DMS153 (cell line): ENCODE measurements around the gene LAMB1.
"Not testable (repeated sequence)": the region's sequence is repeated elsewhere in the genome, so short reads cannot be mapped to it uniquely, and the experiment has no call there.

Experiments
- DNase-seq: peaks from one replicate; lab custom pipeline; 2025; lab: John Stamatoyannopoulos, UW

The LAMB1 gene

DNA sequence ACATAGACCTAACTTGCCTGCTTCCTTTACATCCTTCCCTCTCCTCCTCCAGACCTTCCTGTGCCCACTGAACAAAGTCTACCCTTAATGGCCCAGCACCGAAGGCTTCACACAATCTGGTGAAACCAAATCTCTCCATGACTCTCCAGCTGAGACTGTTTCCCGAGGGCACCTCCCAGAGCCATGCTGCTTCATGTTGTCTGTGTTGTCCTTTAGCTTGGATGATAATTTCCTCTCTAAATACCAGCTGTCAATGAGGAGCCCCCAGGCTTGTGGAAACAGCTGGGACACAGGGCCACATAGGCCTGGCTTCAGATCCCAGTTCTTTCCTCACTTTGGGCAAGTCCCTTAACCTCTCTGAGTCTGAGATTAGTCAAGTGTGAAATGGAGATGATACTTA is 57.6 kb downstream of the LAMB1 start:
- no peak for DNase-seq

DNA sequence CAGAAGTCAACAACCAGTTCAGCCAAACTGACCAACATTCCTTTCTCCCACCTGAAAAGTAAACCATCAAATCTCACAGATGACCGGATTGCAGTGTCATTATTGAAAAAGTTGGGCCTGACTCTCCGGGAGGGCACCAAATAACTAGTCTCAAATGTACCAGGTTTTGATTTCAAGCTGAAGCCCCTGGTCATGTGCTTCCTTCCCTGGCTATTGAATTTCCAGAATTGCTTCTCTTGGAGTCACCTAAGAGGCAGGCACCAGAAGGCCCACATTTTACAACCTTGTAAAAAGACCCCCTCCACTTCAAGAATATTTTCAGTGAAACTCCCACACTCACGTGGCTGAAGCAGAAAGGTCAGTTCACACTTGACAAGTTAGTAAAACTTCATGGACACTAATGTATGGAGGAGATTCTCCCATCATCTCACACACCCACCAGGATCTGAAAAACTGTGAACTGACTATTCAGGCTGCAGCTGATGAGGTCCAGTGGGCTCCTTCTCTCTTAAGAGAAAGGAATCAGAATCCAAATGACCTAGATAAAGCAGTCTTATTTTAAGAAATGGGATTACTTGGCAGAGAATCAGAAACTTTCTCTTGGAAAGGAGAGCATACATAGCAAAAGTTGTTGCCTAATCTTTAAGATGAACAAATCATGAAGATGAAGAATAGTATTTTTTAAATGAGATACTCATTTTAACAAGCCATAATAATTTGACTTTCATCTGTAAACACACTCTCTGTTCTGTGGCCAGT is 58.4 kb downstream of the LAMB1 start:
- no peak for DNase-seq

DNA sequence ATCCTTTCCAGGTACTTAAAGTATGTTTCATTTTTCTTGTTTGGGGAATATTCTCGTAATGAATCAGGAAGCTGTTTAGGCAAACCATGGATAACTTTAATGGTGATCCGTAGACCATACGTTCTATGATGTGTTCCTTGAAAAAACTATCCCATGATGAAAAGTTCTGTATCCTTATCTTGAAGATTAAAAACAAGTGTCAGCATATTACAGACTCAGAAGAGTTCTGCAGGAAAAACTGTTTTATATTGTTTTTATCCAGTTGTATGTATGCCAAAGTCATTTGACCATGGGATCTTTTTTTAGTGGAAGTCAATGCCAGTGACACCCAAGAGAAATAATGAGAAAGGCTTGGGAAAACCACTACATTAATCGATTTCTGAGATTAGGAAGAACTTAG is 59.9 kb downstream of the LAMB1 start:
- DNase-seq, result no peak

GRCh38 chr7:107940951-107941350 is 62.0 kb downstream of the LAMB1 start:
- no peak for DNase-seq

- DNase-seq, result no peak
These were observed 63.1 kb downstream of the LAMB1 start for GRCh38 chr7:107939573-107940489.

GRCh38 chr7:107938456-107939250 is 64.3 kb downstream of the LAMB1 start:
- no peak for DNase-seq

GRCh38 chr7:107937531-107937930 is 65.4 kb downstream of the LAMB1 start:
- no peak for DNase-seq

- DNase-seq, result no peak
These were observed 66.6 kb downstream of the LAMB1 start for GRCh38 chr7:107936312-107936711.

DNA sequence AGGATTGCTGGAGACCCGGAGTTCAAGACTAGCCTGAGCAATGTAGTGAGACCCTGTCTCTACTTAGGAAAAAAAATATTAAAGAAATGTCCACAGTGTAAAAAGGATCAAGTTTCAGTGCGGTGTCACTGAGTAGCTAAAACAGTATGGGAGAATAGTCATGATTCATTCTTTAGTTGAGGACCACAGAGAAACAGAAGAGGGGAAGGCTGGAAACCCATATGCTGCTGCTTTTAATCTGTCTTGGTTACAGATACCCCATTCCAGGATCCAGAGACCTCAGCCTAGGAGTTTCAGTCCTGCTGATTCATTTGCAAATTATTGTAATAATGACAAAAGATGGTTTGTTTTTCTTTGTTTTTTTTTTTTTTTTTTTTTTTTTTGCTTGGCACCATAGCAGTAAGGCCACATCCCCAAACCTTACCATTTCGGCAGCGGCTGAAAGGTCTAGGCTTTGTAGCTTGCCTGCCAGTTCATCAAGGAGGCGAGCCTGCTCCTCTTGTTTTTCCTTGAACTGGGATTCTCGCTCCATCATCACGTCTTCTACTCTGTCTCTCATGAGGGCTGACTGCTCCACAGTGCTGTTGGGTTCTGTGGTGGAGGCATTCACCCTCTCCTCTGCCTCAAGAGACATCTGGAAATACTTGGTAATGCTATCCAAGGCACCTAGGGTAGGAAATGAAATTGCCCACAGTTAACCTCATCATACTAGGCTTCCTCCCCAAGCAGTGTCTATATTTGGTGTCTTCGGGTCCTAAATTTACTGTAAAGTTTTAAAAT is 67.8 kb downstream of the LAMB1 start:
- no peak for DNase-seq

DNA sequence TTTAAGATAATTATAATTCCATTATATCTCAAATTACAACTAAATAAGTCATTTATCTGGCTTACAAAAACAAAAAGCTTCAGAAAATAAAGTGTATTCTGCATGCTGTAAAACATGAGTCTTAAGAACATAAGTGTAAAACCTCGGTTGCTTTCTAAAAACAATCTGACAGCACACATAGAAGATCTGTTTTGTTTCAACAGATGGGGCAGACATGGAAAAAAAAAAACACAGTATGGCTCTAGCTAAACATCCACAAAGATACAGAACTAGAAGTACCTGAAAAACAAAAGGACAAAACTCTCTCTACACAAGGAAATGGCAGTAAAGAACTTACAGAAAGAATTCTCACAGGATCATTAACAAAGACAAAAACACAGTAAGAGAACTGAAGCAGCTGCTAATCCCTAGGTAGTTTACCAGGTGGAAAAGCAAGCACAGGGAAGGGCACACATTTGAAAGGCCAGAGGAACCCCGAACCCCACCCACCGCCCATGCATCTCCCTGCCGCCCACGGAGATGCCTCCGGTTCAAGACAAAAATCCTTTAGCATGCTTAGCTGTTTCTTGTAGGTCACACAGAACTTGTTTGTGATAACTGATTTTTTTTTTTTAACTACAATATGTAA is 69.5 kb downstream of the LAMB1 start:
- no peak for DNase-seq

DNA sequence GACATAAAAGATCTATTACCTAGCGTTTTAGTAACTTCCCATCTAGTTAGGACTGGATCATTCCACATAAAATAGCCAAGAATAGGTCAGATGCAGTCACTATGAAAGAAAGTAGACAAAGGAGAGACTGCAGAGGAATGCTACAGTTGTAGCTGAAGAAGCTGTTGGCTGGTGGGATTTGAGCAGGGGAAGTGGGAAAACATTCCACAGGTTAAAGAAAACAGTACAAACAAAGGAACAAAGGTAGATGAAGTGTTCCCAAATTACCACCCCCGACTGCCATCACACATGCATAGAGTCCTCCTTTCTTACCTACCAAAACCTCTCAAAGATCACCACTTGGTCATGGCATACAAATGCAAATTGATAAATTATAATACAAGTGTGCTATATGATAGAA is 70.2 kb downstream of the LAMB1 start:
- DNase-seq, result no peak

- DNase-seq, result no peak
These were observed 71.0 kb downstream of the LAMB1 start for GRCh38 chr7:107931740-107932515.

- DNase-seq, result no peak
These were observed 76.5 kb downstream of the LAMB1 start for GRCh38 chr7:107926481-107926880.

DNA sequence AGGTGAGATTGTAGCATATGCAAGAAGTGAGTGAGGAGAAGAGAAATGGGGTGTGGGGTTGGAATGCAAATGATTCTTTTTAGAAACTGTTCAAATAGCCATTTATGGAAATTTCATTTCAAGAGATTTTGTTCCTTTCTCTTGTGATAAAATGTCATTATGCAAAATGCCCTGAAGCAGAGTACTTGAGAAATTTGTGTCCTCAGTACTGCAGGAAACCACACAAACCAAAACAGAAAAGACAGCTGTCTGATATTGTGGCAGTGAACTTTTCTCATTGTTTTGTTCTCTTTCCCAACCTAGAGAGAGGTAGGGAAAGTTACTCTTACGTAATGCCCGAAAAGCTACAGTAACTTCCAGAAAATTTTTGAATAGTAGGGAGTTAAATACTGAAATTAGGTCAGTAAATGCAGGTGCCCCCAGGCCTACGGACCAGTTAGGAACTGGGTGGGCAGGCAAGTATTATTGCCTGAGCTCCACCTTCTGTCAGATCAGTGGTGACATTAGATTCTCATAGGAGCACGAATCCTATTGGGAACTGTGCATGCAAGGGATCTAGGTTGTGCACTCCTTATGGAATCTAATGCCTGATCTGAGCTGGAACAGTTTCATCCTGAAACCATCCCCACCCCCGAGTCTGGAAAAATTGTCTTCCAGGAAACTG is 78.0 kb downstream of the LAMB1 start:
- no peak for DNase-seq

DNA sequence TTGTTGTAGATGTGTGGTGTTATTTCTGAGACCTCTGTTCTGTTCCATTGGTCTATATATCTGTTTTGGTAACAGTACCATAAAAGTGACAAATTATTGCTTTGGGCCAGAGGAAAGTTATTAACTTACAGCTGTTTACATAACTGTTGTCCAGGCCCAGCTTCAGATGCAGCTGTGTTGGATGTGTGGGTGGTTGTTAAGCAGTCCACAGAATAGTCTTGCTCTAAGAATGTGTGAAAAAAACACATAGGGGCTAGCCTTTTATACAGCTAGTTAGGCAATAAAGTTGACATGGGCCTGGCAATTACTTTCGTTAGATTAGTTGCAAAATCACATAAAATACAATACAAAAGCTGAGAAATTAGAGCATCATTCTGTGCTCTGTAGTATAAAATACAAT is 80.1 kb downstream of the LAMB1 start:
- no peak for DNase-seq

DNA sequence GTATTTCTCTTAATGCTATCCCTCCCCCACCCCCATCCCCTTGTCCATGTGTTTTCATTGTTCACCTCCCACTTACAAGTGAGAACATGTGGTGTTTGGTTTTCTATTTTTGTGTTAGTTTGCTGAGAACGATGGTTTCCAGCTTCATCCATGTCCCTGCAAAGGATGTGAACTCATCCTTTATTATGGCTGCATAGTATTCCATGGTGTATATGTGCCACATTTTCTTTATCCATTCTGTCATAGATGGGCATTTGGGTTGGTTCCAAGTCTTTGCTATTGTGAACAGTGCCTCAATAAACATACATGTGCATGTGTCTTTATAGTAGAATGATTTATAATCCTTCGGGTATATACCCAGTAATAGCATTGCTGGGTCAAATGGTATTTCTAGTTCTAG is 81.1 kb downstream of the LAMB1 start:
- DNase-seq, result not testable (repeated sequence)

- no peak for DNase-seq
These were observed 82.8 kb downstream of the LAMB1 start for GRCh38 chr7:107920048-107920772.

DNA sequence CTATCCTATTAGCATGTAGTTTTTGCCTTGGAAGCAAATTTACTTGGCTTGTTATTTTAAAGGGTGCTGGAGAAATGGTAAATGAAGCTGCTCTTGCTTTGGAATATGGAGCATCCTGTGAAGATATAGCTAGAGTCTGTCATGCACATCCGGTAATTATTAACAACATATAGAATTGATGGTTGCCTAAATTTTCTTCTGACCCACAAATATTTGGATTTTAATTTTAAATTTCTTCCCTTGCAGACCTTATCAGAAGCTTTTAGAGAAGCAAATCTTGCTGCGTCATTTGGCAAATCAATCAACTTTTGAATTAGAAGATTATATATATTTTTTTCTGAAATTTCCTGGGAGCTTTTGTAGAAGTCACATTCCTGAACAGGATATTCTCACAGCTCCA is 84.0 kb downstream of the LAMB1 start:
- DNase-seq, result no peak
